ENCODE results near the gene KDM3B. TPM values are rescaled to one million over a fixed set of nuclear protein-coding genes. Genes with fewer than 3 reads are reported as not detected.

Gene KDM3B
- polyA plus RNA-seq, 2 of the 4 experiments (the other 2 are of a cell fraction), result 38.1 to 52.5 TPM

DNA sequence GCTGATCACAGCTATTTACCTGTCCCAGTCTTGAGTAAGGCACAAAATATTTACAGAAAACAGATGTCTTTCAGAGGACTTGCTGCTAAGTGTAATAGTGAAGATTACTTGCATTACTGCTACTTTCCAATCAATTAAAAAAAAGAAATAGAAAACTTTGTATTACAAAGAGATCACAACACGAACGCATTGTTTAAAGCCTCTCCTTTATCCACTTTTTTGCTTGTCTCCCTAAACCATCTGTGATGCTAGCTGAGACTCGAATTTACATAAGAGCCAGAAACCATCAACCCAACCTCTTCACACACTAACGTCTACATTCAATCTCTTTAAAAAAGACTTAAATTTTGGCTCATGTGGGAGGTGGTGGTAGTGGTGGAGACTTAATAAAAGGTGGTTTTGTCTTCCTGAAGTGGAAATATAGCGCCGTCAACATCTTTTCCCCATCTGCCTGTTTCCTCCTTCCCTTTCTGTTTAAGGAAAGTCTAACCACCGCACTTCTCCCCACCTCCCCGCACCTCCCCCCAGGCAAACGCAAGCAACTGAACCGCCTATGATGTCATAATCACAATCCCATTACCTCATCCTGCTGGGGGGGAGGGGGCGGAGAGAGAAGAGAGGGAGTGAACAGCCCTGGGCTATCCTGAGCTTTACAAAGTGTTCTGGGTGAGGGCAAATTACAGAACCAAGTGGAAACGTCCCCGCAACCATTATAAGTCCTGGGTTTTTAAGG lies 15.4 kb upstream of the KDM3B start (continued):
- TF ChIP-seq PHF8 (IDR thresholded peaks at IDR 0.05; ENCODE audit: borderline replicate concordance, low read depth) (peak; percentile 99), EHF (CRISPR knock-in tag; IDR thresholded peaks at IDR 0.05) (no peak), MAFK (IDR thresholded peaks at IDR 0.05; ENCODE audit: partially characterized antibody) (no peak)
- TF ChIP-seq, protein P1, sequence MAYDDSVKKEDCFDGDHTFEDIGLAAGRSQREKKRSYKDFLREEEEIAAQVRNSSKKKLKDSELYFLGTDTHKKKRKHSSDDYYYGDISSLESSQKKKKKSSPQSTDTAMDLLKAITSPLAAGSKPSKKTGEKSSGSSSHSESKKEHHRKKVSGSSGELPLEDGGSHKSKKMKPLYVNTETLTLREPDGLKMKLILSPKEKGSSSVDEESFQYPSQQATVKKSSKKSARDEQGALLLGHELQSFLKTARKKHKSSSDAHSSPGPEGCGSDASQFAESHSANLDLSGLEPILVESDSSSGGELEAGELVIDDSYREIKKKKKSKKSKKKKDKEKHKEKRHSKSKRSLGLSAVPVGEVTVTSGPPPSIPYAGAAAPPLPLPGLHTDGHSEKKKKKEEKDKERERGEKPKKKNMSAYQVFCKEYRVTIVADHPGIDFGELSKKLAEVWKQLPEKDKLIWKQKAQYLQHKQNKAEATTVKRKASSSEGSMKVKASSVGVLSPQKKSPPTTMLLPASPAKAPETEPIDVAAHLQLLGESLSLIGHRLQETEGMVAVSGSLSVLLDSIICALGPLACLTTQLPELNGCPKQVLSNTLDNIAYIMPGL (CRISPR knock-in tag; IDR thresholded peaks at IDR 0.05; ENCODE audit: borderline replicate concordance), result no peak
- TF ChIP-seq, protein P2, sequence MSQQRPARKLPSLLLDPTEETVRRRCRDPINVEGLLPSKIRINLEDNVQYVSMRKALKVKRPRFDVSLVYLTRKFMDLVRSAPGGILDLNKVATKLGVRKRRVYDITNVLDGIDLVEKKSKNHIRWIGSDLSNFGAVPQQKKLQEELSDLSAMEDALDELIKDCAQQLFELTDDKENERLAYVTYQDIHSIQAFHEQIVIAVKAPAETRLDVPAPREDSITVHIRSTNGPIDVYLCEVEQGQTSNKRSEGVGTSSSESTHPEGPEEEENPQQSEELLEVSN (IDR thresholded peaks at IDR 0.05; ENCODE audit: borderline replicate concordance, low read depth), result no peak

DNA sequence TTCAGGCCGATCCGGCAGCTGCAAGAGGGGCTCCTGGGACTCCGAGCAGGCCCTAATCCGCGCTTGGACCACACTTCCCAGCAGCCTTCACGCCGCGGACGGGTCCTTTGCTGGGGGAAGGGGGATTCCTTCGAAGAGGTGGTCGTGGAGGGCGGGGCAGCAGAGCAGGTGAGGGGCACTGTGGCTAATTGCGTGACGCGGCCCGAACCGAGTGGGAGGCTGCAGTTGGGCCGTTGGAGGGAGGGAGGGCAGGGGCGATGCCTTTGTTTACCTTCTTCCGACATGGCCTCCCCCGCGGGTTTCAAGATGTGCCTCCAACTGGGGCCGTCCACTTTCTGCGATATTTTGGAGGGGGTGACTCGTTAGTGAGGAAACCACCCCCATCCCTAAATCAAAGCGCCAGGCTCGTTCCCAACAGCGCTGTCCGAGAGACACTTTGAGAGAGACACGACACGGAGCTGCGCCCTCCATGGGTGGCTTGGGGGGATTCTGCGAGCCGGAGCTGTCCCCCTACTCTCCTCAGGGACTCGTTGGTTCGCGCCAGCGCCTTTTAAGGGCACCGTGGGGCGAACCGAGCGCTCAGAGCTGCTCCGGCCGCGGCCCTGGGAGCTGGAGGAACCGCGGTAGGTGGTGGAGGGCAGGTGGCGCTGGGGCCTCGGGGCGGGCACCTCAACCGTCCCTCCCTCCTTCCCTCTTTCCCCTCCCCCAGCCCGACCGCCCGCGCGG lies 14.6 kb upstream of the KDM3B start, which contains the start of gene FAM53C:
TSS of gene FAM53C (plus strand) at position 582 of the 726 bp plus-strand sequence. CDS start 3,070 bp downstream, outside the sequence.
- ChIA-PET POLR2A (interaction anchor here (0.5 to 3.6 kb wide), 17 partner anchors 11 to 223 kb away, joined by 3 to 68 read pairs (median 4); partner anchors contain the start of genes BRD8, CDC23, EGR1 and ETF1), CTCF (interaction anchor here (0.8 to 13.3 kb wide), 3 partner anchors 15 to 158 kb away, joined by 3 to 197 read pairs (median 5); partner anchors contain the start of gene KDM3B)
- DNase-seq (ENCODE audit: low read depth in 1 of 2, low spot score in 1 of 2), result peak; percentile 84 to 93
- ATAC-seq, result peak; percentile 88 to 95
- Histone ChIP-seq H3K9me3 (no peaks in the 10 kb centered on the region), H3K4me1 (peaks cover 26% of the 10 kb centered on the region; the same call in 2 of the 3 replicates), H3K4me2 (peak within 1 kb of the TSS; percentile 96), H3K27ac (peak within 1 kb of the TSS; percentile 92 to 99), H3K4me3 (peak within 1 kb of the TSS; percentile 82)
- WGBS (ENCODE audit: missing lambda C conversion rate), result under 1% methylated on average over 19 of the region's 56 CpGs
- FAIRE-seq, result no peak
- TF ChIP-seq CEBPB (IDR thresholded peaks at IDR 0.05) (no peak), POLR2AphosphoS2 (conservative IDR thresholded peaks at IDR 0.05; ENCODE audit: low read length) (no peak), NR3C1 (IDR thresholded peaks at IDR 0.05) (no peak), HOXB5 (CRISPR knock-in tag; IDR thresholded peaks at IDR 0.05) (peak; percentile 77; the same call in 1 of the 2 replicates), TP53 (CRISPR knock-in tag; IDR thresholded peaks at IDR 0.05) (peak; percentile 88; the same call in 1 of the 2 replicates), FOXS1 (CRISPR knock-in tag; IDR thresholded peaks at IDR 0.05) (peak; percentile 78; the same call in 1 of the 2 replicates), FOSL2 (IDR thresholded peaks at IDR 0.05) (no peak), FOSL2 (CRISPR knock-in tag; IDR thresholded peaks at IDR 0.05) (no peak), RAD21 (conservative IDR thresholded peaks at IDR 0.05 in 1 of 2, IDR thresholded peaks at IDR 0.05 in 1 of 2) (no peak; a peak in 1 of 5 replicates), RNF2 (IDR thresholded peaks at IDR 0.05; ENCODE audit: borderline replicate concordance, low read depth) (no peak), SMC3 (IDR thresholded peaks at IDR 0.05) (no peak), CBX2 (IDR thresholded peaks at IDR 0.05; ENCODE audit: borderline replicate concordance, low read depth) (peak; percentile 37; the same call in 1 of the 2 replicates), ESRRA (IDR thresholded peaks at IDR 0.05; ENCODE audit: borderline replicate concordance, low read length) (no peak), HDAC2 (IDR thresholded peaks at IDR 0.05) (no peak), RFX5 (IDR thresholded peaks at IDR 0.05) (no peak), KDM1A (IDR thresholded peaks at IDR 0.05; ENCODE audit: low read depth) (no peak), CHD2 (IDR thresholded peaks at IDR 0.05; ENCODE audit: low read length, partially characterized antibody) (peak; percentile 53), CBX8 (IDR thresholded peaks at IDR 0.05) (no peak), HEYL (CRISPR knock-in tag; IDR thresholded peaks at IDR 0.05) (no peak), ZC3H11A (IDR thresholded peaks at IDR 0.05) (no peak), HOXB13 (CRISPR knock-in tag; IDR thresholded peaks at IDR 0.05; ENCODE audit: low read depth) (no peak), FOSB (CRISPR knock-in tag; IDR thresholded peaks at IDR 0.05) (peak; percentile 77), KDM5A (IDR thresholded peaks at IDR 0.05) (no peak)
- TF ChIP-seq, protein P3, sequence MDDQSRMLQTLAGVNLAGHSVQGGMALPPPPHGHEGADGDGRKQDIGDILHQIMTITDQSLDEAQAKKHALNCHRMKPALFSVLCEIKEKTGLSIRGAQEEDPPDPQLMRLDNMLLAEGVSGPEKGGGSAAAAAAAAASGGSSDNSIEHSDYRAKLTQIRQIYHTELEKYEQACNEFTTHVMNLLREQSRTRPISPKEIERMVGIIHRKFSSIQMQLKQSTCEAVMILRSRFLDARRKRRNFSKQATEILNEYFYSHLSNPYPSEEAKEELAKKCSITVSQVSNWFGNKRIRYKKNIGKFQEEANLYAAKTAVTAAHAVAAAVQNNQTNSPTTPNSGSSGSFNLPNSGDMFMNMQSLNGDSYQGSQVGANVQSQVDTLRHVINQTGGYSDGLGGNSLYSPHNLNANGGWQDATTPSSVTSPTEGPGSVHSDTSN (IDR thresholded peaks at IDR 0.05), result peak; percentile 62; the same call in 1 of the 2 replicates
- TF ChIP-seq, protein P1 (CRISPR knock-in tag; IDR thresholded peaks at IDR 0.05; ENCODE audit: borderline replicate concordance), result no peak; the same call in 1 of the 2 replicates
- TF ChIP-seq, protein P4, sequence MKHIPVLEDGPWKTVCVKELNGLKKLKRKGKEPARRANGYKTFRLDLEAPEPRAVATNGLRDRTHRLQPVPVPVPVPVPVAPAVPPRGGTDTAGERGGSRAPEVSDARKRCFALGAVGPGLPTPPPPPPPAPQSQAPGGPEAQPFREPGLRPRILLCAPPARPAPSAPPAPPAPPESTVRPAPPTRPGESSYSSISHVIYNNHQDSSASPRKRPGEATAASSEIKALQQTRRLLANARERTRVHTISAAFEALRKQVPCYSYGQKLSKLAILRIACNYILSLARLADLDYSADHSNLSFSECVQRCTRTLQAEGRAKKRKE (CRISPR knock-in tag; IDR thresholded peaks at IDR 0.05; ENCODE audit: low read depth), result peak; percentile 70; the same call in 1 of the 2 replicates
- TF ChIP-seq, protein P2 (IDR thresholded peaks at IDR 0.05; ENCODE audit: borderline replicate concordance, low read depth), result 0 out of 2 replicates have a peak, but pooled peaks have one; percentile 22
